H1 (cell line): Measurements from ENCODE around the gene TYRO3.

Experiments
- ATF2 ChIP-seq: IDR thresholded peaks from 2 replicates; pipeline ENCODE4 v1.6.1; 2012; ENCODE audit warnings: low read length, inconsistent platforms
- BCL11A ChIP-seq, 2 experiments: IDR thresholded peaks; one replicate each; pipeline ENCODE4 v1.6.1; 2011; ENCODE audit warnings: low read depth in 2 of 2, low read length in 2 of 2, mild to moderate bottlenecking in 2 of 2
- CBX8 ChIP-seq: fragments of 300-800, 300-1000 bp; sonication (generic); IDR thresholded peaks from 2 replicates; pipeline ENCODE4 v1.7.1; 2016; ENCODE audit warnings: low read depth, low read length, borderline replicate concordance
- CHD1 ChIP-seq: IDR thresholded peaks from 2 replicates; pipeline ENCODE4 v1.6.1; 2012; ENCODE audit warnings: low read depth, low read length, improper control_type of control experiment
- GABPA ChIP-seq: IDR thresholded peaks from 2 replicates; pipeline ENCODE4 v1.6.1; 2011; ENCODE audit warnings: mild to moderate bottlenecking, low read length, moderate library complexity, borderline replicate concordance; ENCODE audit not compliant: insufficient read depth
- JUND ChIP-seq: IDR thresholded peaks from 2 replicates; pipeline ENCODE4 v1.6.1; 2011; ENCODE audit warnings: mild to moderate bottlenecking, improper control_type of control experiment, low read length
- POLR2A ChIP-seq, 2 experiments: IDR thresholded peaks; 1 replicate in 1 of 2; 2 replicates in 1 of 2; pipeline ENCODE4 v1.6.1; 2011; ENCODE audit warnings: low read depth in 2 of 2, low read length in 2 of 2, mild to moderate bottlenecking in 2 of 2; ENCODE audit errors: control extremely low read depth in 1 of 2
- RFX5 ChIP-seq: IDR thresholded peaks from 2 replicates; pipeline ENCODE4 v1.6.1; 2011; ENCODE audit warnings: low read depth, low read length, improper control_type of control experiment, borderline replicate concordance
- SIX5 ChIP-seq: IDR thresholded peaks from 2 replicates; pipeline ENCODE4 v1.6.1; 2011; ENCODE audit warnings: mild to moderate bottlenecking, low read depth, low read length
- SP1 ChIP-seq: IDR thresholded peaks from 2 replicates; pipeline ENCODE4 v1.6.1; 2011; ENCODE audit warnings: low read depth, low read length
- SRF ChIP-seq: IDR thresholded peaks from 2 replicates; pipeline ENCODE4 v1.6.1; 2011; ENCODE audit warnings: mild to moderate bottlenecking, low read depth, low read length, moderate library complexity
- YY1 ChIP-seq: IDR thresholded peaks from 2 replicates; pipeline ENCODE4 v1.6.1; 2011; ENCODE audit warnings: low read depth, mild to moderate bottlenecking, low read length
- TF ChIP-seq, protein P1 (sequence below), 3 experiments: IDR thresholded peaks; 1 replicate in 2 of 3; 2 replicates in 1 of 3; pipeline versions ENCODE4 v1.5.1 to v1.6.1; 2011; ENCODE audit warnings: low read length in 3 of 3, mild to moderate bottlenecking in 3 of 3, inconsistent platforms in 2 of 3, low read depth in 1 of 3, moderate library complexity in 1 of 3; ENCODE audit not compliant: insufficient read depth in 1 of 3; ENCODE audit errors: control extremely low read depth in 1 of 3
- TF ChIP-seq, protein P2 (sequence below): IDR thresholded peaks from 2 replicates; pipeline ENCODE4 v1.6.1; 2012; ENCODE audit warnings: inconsistent platforms

GRCh38 chr15:41543521-41543870, 15.5 kb upstream of the TYRO3 start:
- TF ChIP-seq SIX5 (no peak), CBX8 (no peak), JUND (no peak), GABPA (no peak), SRF (no peak), BCL11A (IDR thresholded peaks at IDR 0.05; ENCODE audit: low read depth in 2 of 2, low read length in 2 of 2) (no peak), YY1 (no peak), SP1 (no peak), POLR2A (IDR thresholded peaks at IDR 0.05; ENCODE audit: control extremely low read depth in 1 of 2, low read depth in 2 of 2, low read length in 2 of 2) (no peak), ATF2 (no peak), CHD1 (no peak), RFX5 (no peak)
- TF ChIP-seq, protein P1, sequence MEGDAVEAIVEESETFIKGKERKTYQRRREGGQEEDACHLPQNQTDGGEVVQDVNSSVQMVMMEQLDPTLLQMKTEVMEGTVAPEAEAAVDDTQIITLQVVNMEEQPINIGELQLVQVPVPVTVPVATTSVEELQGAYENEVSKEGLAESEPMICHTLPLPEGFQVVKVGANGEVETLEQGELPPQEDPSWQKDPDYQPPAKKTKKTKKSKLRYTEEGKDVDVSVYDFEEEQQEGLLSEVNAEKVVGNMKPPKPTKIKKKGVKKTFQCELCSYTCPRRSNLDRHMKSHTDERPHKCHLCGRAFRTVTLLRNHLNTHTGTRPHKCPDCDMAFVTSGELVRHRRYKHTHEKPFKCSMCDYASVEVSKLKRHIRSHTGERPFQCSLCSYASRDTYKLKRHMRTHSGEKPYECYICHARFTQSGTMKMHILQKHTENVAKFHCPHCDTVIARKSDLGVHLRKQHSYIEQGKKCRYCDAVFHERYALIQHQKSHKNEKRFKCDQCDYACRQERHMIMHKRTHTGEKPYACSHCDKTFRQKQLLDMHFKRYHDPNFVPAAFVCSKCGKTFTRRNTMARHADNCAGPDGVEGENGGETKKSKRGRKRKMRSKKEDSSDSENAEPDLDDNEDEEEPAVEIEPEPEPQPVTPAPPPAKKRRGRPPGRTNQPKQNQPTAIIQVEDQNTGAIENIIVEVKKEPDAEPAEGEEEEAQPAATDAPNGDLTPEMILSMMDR (IDR thresholded peaks at IDR 0.05; ENCODE audit: control extremely low read depth in 1 of 3, insufficient read depth in 1 of 3, low read depth in 1 of 3, low read length in 3 of 3) = no peak
- TF ChIP-seq, protein P2, sequence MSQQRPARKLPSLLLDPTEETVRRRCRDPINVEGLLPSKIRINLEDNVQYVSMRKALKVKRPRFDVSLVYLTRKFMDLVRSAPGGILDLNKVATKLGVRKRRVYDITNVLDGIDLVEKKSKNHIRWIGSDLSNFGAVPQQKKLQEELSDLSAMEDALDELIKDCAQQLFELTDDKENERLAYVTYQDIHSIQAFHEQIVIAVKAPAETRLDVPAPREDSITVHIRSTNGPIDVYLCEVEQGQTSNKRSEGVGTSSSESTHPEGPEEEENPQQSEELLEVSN = no peak
